Measurements from ENCODE around the gene KCNJ1. TPM values are rescaled to one million over a fixed set of nuclear protein-coding genes. Genes with fewer than 3 reads are reported as not detected.

The KCNJ1 gene
- total RNA-seq, 1 experiment from 2014 or later = not detected

- H3K9me2 ChIP-seq (ENCODE audit: insufficient read depth) = no peaks in the 10 kb centered on the region
- no peaks in the 10 kb centered on the region for H3K36me3 ChIP-seq (ENCODE audit: low read depth)
- H3F3A ChIP-seq (ENCODE audit: insufficient read depth, low read depth) = no peaks in the 10 kb centered on the region
- DNase-seq = no peak
- no peaks in the 10 kb centered on the region for H3K4me1 ChIP-seq (replicated peaks; ENCODE audit: insufficient read depth)
- CTCF ChIA-PET = no interaction called here
- H3K27ac ChIP-seq = no peak overlapping the region
- H4K20me1 ChIP-seq (ENCODE audit: insufficient read depth) = no peaks in the 10 kb centered on the region
- peaks cover 4% of the 10 kb centered on the region; the same call in 1 of the 2 replicates for H3K27me3 ChIP-seq (ENCODE audit: insufficient read depth, low read depth)
- H2AFZ ChIP-seq = no peak overlapping the region
- TF ChIP-seq CTCF (conservative IDR thresholded peaks at IDR 0.05) (no peak), EZH2 (IDR thresholded peaks at IDR 0.05; ENCODE audit: low read depth) (no peak)
- no TSS peak for BruUV-seq (replicated peaks)
- POLR2A ChIA-PET (ENCODE audit: unreplicated experiment) = no interaction called here
- H3K9me3 ChIP-seq (ENCODE audit: insufficient read depth, low read depth) = no peaks in the 10 kb centered on the region
- no peaks in the 10 kb centered on the region for H3K79me2 ChIP-seq (ENCODE audit: low read depth)
- no peak overlapping the region for H3K4me2 ChIP-seq
- intact Hi-C loops (cut with micrococcal nuclease; ENCODE audit: unreplicated experiment) = no loop called here
- H3K4me3 ChIP-seq = no peak overlapping the region
Measured at GRCh38 chr11:128895526-128895925, 28.4 kb upstream of the KCNJ1 start.

GRCh38 chr11:128894685-128895084, 27.6 kb upstream of the KCNJ1 start:
- Histone ChIP-seq H3K27me3 (ENCODE audit: insufficient read depth, low read depth) (peaks cover 12% of the 10 kb centered on the region; the same call in 1 of the 2 replicates), H3K9me3 (ENCODE audit: insufficient read depth, low read depth) (no peaks in the 10 kb centered on the region), H3K79me2 (ENCODE audit: low read depth) (no peaks in the 10 kb centered on the region), H4K20me1 (ENCODE audit: insufficient read depth) (no peaks in the 10 kb centered on the region), H3K4me1 (replicated peaks; ENCODE audit: insufficient read depth) (no peaks in the 10 kb centered on the region), H3K4me3 (no peak overlapping the region), H3F3A (ENCODE audit: insufficient read depth, low read depth) (no peaks in the 10 kb centered on the region), H3K4me2 (no peak overlapping the region), H2AFZ (no peak overlapping the region), H3K9me2 (ENCODE audit: insufficient read depth) (no peaks in the 10 kb centered on the region), H3K36me3 (ENCODE audit: low read depth) (no peaks in the 10 kb centered on the region), H3K27ac (no peak overlapping the region)
- ChIA-PET POLR2A (ENCODE audit: unreplicated experiment) (no interaction called here), CTCF (interaction anchor here (0.6 kb wide), 1 partner anchor 684 kb away, joined by 3 read pairs; no protein-coding TSS in a partner anchor)
- no peak for TF ChIP-seq CTCF (conservative IDR thresholded peaks at IDR 0.05)
- no TSS peak for BruUV-seq (replicated peaks)
- no peak for DNase-seq
- intact Hi-C loops (cut with micrococcal nuclease; ENCODE audit: unreplicated experiment) = no loop called here

GRCh38 chr11:128894286-128894681, 27.2 kb upstream of the KCNJ1 start:
- Histone ChIP-seq H2AFZ (no peak overlapping the region), H3K27ac (no peak overlapping the region), H3K9me2 (ENCODE audit: insufficient read depth) (no peaks in the 10 kb centered on the region), H3K4me1 (replicated peaks; ENCODE audit: insufficient read depth) (no peaks in the 10 kb centered on the region), H3K9me3 (ENCODE audit: insufficient read depth, low read depth) (no peaks in the 10 kb centered on the region), H3K36me3 (ENCODE audit: low read depth) (no peaks in the 10 kb centered on the region), H3K79me2 (ENCODE audit: low read depth) (no peaks in the 10 kb centered on the region), H3F3A (ENCODE audit: insufficient read depth, low read depth) (no peaks in the 10 kb centered on the region), H3K27me3 (ENCODE audit: insufficient read depth, low read depth) (peaks cover 16% of the 10 kb centered on the region; the same call in 1 of the 2 replicates), H4K20me1 (ENCODE audit: insufficient read depth) (no peaks in the 10 kb centered on the region), H3K4me3 (no peak overlapping the region), H3K4me2 (no peak overlapping the region)
- CTCF ChIA-PET = interaction anchor here (0.6 kb wide), 1 partner anchor 684 kb away, joined by 3 read pairs; no protein-coding TSS in a partner anchor
- POLR2A ChIA-PET (ENCODE audit: unreplicated experiment) = no interaction called here
- intact Hi-C loops (cut with micrococcal nuclease; ENCODE audit: unreplicated experiment) = no loop called here
- TF ChIP-seq EZH2 (IDR thresholded peaks at IDR 0.05; ENCODE audit: low read depth) (no peak), CTCF (conservative IDR thresholded peaks at IDR 0.05) (no peak)
- BruUV-seq (replicated peaks) = no TSS peak
- DNase-seq = no peak

Data from PC-9 (cell line).